Measurements from ENCODE around the gene WDFY2.
A peak's percentile ranks its signal among the peaks of the same experiment; 100 is the strongest.
"Not testable (repeated sequence)": the region's sequence is repeated elsewhere in the genome, so short reads cannot be mapped to it uniquely, and the experiment has no call there.

Gene WDFY2

DNA sequence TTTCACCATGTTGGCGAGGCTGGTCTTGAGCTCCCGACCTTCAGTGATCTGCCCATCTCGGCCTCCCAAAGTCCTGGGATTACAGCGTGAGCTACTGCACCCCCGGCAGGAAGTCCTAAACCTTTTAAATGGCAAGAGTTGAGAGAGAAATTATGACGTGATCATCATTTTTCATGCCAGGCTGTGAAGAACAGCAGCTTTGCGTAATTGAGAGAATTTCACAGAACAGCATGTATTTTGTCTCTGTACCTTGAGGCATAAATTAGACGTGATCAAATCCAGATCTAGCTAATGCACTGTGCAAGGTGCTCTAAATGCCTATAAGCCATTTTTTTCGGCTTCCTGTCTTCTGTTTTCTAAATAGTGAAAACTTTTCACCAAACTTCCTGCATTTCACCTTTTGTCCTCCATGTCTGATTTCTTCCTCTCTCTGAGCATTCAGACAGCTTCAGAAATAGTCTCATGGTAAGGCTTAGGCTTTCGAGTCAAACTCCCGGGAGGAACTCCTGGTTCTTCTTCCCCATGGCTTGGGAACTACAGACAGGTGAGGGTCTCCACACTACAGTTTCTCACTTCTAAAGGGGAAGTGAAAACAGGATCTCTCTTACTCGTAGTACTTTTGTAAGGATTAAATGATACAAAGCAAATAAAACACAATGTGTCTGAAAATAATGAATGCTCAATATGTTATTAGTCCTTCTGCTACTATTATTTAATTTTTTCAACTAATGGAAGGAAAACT is 51.0 kb downstream of the WDFY2 start:
- no peak for DNase-seq

GRCh38 chr13:51636349-51636890 is 52.2 kb downstream of the WDFY2 start:
- peak in 2 of 3 experiments; percentile 54 to 71 for DNase-seq

- DNase-seq = no peak
Measured at GRCh38 chr13:51637852-51638215, 53.6 kb downstream of the WDFY2 start.

DNA sequence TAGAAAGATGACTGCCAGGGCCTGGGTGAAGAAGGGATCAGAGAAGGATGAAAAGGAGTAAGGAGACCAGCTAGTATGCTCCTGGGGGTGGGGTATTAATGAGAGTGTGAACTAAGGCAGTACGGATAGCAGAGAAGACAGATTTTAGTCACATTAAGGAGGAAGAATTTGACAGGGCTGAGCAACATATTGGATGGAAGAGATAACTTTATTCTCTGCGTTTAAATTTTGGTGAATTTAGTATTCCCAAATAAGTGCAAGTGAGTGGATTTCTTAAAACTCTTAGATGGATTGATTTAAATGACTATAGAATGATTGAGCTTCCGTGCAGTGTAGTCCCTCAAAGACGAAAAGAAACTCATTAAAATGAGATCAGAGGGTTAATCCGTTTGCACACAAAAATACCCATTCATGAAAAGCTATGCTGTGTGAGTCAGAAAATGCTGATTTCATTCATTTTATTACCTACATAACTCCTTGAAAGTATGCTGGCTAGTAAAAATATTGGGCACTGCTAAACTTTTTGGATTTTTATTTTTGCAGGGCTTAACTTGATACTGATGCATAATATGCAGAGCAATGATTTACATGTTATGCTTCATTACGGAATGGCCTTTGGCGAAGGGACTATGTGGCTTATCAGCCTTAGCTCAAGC is 54.1 kb downstream of the WDFY2 start:
- no peak for DNase-seq

- DNase-seq = no peak
Measured at GRCh38 chr13:51639171-51639570, 54.9 kb downstream of the WDFY2 start.

DNA sequence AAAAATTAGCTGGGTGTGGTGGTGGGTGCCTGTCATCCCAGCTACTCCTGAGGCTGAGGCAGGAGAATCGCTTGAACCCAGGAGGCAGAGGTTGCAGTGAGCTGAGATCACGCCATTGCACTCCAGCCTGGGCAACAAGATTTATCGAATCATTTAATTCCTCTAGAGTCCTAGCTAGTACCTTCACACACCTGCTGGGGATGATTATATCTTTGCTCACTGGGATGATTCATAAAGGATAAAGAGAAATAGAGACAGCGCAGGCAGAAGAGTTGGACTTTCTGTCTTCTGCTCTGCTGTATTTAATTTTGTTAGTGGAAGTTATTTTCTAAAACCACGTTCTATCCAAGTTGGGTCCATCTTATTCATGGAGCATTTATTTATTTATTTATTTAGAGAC is 56.4 kb downstream of the WDFY2 start:
- DNase-seq = not testable (repeated sequence)

GRCh38 chr13:51643105-51643881 is 59.0 kb downstream of the WDFY2 start:
- DNase-seq = no peak

- DNase-seq = no peak
Measured at GRCh38 chr13:51643882-51644281, 59.6 kb downstream of the WDFY2 start.

- DNase-seq = no peak
Measured at GRCh38 chr13:51644654-51645053, 60.4 kb downstream of the WDFY2 start.

DNA sequence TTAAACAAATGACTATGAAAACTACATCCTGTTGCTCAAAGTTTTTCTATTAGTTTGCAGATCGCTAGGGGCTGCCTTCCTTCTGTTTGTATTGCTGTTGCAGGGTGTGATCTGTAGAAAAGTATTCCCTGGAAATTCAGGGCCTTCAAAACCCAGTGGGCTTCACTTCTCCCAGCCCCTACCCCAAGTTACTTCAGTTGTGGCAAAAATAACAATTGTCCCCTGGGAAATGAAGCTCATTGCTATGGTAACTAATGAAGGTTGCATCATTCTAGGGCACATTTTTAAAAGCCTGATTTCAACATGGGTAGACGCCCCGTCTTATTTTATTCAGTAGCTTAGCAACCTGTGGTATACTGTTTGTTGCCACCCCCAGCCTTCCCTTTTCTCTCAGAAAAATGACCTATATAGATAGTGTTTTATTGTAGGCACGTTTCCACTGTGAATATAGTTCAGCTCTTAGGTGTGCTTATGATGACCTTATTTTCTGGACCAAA is 60.9 kb downstream of the WDFY2 start:
- DNase-seq = peak in 1 of 3 experiments; percentile 33

GRCh38 chr13:51645761-51646670 is 61.8 kb downstream of the WDFY2 start:
- DNase-seq = no peak

DNA sequence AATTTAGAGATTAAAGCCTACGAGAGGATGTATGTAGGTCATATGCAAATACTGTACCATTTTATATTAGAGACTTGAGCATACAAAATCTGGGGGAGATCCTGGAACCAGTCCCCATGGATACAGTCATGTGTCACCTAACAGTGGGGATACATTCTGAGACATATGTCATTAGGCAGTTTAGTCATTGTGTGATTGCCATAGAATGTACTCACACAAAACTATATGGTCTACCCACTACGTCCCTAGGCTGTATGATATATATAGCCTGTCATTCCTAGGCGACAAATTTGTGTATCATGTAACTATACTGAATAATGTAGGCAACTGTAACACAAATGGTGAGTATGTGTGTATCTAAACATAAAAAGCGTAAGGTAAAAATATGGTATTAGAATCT is 62.8 kb downstream of the WDFY2 start:
- no peak for DNase-seq

DNA sequence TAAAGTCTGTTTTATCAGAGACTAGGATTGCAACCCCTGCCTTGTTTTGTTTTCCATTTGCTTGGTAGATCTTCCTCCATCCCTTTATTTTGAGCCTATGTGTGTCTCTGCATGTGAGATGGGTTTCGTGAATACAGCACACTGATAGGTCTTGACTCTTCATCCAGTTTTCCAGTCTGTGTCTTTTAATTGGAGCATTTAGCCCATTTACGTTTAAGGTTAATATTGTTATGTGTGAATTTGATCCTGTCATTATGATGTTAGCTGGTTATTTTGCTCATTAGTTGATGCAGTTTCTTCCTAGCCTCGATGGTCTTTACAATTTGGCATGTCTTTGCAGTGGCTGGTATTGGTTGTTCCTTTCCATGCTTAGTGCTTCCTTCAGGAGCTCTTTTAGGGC is 67.9 kb downstream of the WDFY2 start:
- DNase-seq = not testable (repeated sequence)

DNA sequence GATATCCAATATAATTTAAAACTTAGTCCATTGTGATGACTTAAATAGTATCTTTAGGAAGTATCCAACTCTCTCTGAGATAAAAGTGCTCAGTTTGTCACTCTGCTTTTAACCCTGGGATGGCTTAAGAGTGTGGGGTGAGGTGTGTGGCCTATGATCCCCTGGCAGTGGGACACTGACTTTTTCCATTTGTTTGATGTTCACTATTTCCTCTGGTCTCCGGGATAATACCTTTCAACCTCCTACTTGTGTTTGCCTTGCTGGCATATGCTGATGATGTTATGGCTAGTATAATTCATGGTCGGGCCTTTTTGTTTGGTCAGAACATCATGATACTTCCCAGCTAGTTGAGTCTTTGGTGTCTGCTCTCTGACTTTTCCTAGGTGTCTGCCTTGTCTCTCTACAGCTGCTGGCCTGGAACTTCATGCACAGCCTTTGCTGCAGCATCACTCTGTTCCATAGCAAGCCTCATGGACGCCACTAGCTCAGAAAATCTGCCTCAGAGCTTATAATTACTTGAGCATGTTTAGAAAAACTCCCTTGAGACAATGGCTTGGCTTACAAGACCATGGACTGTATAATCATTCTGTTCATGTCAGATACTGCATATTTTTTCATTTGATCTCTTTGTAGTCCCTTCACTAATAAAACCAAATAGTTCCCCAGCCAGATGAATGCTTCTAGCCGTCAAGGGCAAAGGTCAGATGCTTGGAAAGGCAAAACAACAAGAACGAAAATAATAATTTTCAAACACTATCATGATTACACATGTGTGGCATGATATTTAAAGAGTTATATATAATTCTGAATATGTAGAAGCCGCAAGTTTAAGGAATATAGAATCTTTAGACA is 75.2 kb downstream of the WDFY2 start:
- DNase-seq = no peak

GRCh38 chr13:51660813-51661212 is 76.6 kb downstream of the WDFY2 start:
- no peak for DNase-seq

DNA sequence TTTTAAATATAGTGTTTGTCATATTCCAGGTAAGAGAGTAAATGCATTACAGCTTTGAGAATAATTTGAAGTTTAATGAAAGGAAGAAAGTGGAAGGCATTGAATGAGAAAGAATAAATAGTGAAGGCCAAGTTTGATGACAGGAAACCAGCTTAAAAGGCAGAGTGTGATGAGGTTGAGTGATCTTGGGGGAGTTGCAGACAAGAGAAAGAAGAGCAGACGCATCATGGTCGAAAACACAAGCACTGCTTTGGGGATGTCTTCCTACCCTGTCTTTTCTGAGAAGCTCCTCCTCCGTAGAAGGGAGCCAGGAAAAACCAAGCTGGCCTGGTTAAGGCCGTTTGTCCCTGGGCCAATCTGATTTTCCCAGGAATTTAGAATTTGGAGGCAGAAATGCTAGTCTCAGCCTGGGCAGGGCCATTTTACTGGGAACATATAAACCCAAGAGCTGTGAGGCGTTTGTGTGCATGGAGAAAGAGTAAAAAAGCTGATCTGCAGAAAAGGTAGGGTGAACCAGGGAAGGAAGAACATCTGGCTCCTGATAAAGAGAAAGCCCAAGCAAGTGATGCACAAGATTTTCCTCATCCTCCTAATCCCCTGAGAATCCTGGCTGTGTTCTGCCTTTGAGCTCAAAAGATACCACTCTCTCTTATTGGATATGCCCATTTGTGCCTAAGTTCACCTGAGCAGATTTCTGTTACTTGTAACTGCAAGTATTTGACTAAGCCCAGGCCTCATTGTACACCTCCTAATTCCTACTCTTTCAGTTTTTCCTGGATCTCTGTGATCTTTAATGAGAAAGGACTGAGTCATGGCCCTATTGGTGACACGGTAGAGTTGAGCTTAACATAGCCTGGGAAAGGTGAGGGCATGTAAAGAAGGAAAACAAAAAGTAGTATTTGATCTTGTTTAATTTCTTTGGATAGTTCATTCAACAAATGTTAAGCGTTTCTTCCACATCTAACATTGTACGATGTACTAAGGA is 80.0 kb downstream of the WDFY2 start:
- no peak for DNase-seq

GRCh38 chr13:51665456-51665855 is 81.2 kb downstream of the WDFY2 start:
- DNase-seq = no peak

GRCh38 chr13:51666374-51666773 is 82.1 kb downstream of the WDFY2 start:
- peak in 2 of 3 experiments; percentile 29 to 72 for DNase-seq

GRCh38 chr13:51666839-51667238 is 82.6 kb downstream of the WDFY2 start:
- DNase-seq = peak in 1 of 3 experiments; percentile 49

All from NCI-H1417 (cell line).